NOMO-1 treated with dmso at 0.1 percent for 144 hours (cell line): ENCODE measurements around the gene PPP1R2B.

Experiments
- DNase-seq: peaks from one replicate; lab custom pipeline; 2025; ENCODE audit not compliant: unreplicated experiment; lab: John Stamatoyannopoulos, UW

The PPP1R2B gene

GRCh38 chr5:156871212-156871611 lies 21.1 kb downstream of the PPP1R2B start:
- no peak for DNase-seq

GRCh38 chr5:156879665-156880285 lies 29.7 kb downstream of the PPP1R2B start:
- DNase-seq = no peak

GRCh38 chr5:156883316-156883875 lies 33.3 kb downstream of the PPP1R2B start:
- DNase-seq = no peak

GRCh38 chr5:156888520-156888919 lies 38.4 kb downstream of the PPP1R2B start:
- no peak for DNase-seq

- DNase-seq = no peak
Observed at GRCh38 chr5:156892223-156892622, 42.1 kb downstream of the PPP1R2B start.

- no peak for DNase-seq
Observed at GRCh38 chr5:156892864-156893263, 42.8 kb downstream of the PPP1R2B start.

GRCh38 chr5:156893517-156893916 lies 43.4 kb downstream of the PPP1R2B start:
- no peak for DNase-seq

GRCh38 chr5:156896546-156896945 lies 46.5 kb downstream of the PPP1R2B start:
- DNase-seq = no peak
